Hepatocyte (in vitro differentiated cells): ENCODE data around the gene WNT7A.

Source experiments
- CTCF ChIP-seq: fragments of 200-600 bp; sonication (generic); IDR thresholded peaks from 2 replicates; pipeline ENCODE4 v1.5.1; 2016; ENCODE audit warnings: antibody characterized with exemption, mild to moderate bottlenecking; ENCODE audit not compliant: poor library complexity
- EZH2phosphoT487 ChIP-seq: fragments of 200-600 bp; sonication (generic); IDR thresholded peaks from one replicate; pipeline ENCODE4 v1.6.1; 2018; ENCODE audit warnings: antibody characterized with exemption, mild to moderate bottlenecking, low read depth, moderate library complexity; ENCODE audit not compliant: unreplicated experiment, severe bottlenecking

- TF ChIP-seq CTCF (no peak), EZH2phosphoT487 (no peak)
These were observed 79.8 kb downstream of the WNT7A start for GRCh38 chr3:13800064-13800463.
